Daoy (cell line): ENCODE measurements around the gene HELZ2. TPM values are rescaled to one million over a fixed set of nuclear protein-coding genes. Genes with fewer than 3 reads are reported as not detected.

ENCODE experiments used
- DNase-seq: peaks from one replicate; pipeline ENCODE4 v3.0.0-alpha.2; 2015; ENCODE audit warnings: low read depth
- total RNA-seq: library from RNA; depleted of rRNA; stranded (reverse); fragments of >200 nt; shearing (Covaris generic); gene quantifications from 2 replicates; pipeline ENCODE4 v1.2.3, GENCODE V29; 2014

Gene HELZ2
- total RNA-seq, 1 experiment from 2014 or later, result 19.2 TPM

GRCh38 chr20:63540417-63541186, 33.4 kb downstream of the HELZ2 start:
- no peak for DNase-seq

GRCh38 chr20:63539441-63540370, 34.3 kb downstream of the HELZ2 start:
- no peak for DNase-seq

GRCh38 chr20:63539092-63539430, 35.0 kb downstream of the HELZ2 start:
- no peak for DNase-seq

DNA sequence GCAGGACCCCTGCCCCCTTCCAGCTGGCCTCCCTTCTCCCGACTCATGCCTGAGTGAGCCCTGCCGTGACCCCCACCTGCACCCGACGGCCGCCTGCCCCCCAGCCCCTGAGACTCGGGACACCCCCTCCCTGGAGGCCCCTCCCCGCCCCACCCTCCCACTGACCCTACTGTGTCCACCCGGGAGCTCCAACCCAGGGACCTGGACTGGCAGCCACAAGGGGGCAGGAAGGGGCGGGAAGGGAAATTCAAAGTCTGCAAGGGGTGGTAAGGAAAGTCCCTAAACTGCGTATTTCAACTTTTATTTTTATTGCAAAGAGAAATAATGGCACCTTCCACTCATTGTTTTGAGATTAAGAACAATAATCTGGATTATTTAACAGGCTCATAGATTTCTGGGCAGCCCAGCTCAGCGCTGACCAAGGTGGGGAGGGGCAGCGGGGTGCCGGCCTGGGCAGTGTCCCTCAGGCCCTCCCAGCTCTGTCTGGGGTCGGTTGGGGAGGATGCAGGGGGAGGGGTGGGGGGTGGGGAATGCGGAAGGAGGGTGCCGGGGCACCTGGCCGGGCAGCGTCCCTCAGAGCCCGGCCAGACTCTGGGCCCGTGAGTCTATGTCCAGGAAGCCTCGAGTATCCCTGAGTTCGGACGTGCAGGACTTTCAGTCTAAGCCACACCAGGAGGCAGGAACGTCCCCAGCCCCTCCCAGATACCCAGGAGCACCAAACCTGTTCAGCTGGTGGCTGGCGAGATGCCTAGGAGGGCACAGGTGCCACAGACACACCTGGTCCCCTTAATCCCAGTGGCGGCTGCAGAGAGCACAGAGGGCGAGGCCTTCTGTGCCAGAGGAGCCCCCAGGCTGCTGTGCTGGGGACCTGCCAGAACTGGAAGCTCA, 35.6 kb downstream of the HELZ2 start:
- DNase-seq, result no peak

- peak; percentile 92 for DNase-seq
These were observed 36.4 kb downstream of the HELZ2 start for GRCh38 chr20:63537525-63538203.

GRCh38 chr20:63536997-63537524, 37.0 kb downstream of the HELZ2 start, which contains the start of gene PTK6:
TSS of gene PTK6 (minus strand) at chr20:63537376. CDS start at chr20:63537314, 62 bp downstream.
- no peak for DNase-seq

- DNase-seq, result peak; percentile 66
These were observed 37.6 kb downstream of the HELZ2 start for GRCh38 chr20:63536241-63536977.

GRCh38 chr20:63534831-63535651, 39.0 kb downstream of the HELZ2 start:
- no peak for DNase-seq

DNA sequence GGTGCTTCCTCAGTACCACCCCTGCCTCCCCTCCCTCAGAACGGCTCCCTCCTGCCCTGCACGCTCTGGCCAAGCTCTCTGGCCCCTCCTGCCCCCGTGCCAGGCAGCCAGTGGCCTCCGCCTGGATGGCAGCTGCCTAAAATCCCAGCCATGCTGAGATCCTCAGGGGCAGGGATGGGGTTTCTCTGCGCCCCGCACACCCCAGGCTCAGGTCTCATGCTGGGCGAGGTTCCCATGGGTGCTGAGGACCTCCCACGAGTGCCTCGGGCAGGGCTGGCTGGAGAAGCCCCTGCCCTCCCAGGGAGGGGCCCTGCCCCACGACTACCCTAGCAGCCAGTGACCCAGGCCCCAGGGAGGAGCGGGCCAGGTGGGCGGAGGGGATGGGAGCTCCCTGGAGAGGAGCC, 39.6 kb downstream of the HELZ2 start:
- DNase-seq, result no peak

GRCh38 chr20:63533871-63534393, 40.1 kb downstream of the HELZ2 start:
- no peak for DNase-seq

DNA sequence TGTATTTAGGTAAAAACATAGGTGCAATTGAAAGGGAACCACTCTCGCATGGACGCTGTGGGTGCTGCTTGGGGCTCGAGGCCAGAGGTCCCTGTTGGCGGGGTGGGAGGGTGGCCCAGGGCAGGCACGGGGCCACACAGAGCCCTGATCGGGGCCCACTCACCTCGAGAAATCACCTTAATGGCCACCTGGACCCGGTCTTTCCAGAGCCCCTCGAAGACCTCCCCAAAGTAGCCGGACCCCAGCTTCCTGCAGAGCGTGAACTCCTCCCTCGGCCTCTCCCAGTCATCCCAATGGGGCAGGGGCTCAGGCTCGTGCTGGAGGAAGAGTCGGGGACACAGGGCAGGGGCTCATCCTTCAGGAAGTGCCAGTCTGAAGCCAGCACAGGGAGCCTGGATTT, 40.7 kb downstream of the HELZ2 start:
- no peak for DNase-seq

GRCh38 chr20:63532449-63532971, 41.5 kb downstream of the HELZ2 start:
- DNase-seq, result no peak

GRCh38 chr20:63531686-63532448, 42.2 kb downstream of the HELZ2 start:
- DNase-seq, result no peak

GRCh38 chr20:63530788-63531160, 43.3 kb downstream of the HELZ2 start:
- DNase-seq, result no peak

DNA sequence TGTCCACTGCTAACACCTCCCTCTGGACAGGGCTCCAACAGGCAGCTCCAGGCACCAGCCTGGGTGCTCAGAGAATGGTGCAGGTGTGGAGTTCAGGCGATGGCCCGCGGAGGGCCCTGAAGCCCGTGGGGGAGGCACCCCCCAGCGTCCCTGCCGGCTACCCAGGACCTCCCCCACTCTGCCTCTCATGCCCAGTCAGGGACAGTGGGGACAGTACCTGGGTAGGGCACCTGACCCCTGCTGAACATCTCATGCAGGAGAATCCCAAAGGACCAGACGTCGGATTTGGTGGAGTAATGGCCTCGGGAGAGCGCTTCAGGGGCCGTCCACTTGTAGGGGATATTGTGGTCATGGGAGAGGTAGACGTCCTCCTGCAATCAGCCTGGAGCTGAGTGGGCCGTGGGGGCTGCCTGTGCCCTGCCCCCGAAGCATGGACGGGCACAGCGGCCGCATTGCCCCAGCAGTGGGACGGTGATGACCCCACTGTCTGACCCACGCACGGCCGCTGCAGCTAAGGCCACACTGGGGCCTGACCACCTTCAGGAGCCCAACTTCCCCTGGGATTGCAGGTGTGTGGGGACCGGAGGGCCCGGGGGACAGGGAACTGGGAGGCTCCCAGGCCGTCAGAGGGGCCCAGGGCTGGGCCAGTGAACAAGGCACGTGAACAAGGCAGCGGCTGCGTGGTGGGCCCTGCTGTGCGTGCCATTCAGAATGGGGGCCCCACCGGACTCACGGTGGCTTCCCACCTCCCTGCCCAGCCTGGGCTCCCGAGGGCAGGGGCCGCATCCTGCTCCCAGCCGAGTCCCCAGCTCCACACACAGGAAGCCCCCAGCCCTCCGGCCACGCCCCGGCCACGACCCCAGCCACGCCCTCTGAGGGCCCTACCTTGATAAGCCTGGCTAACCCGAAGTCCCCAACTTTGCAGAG, 43.9 kb downstream of the HELZ2 start:
- no peak for DNase-seq

DNA sequence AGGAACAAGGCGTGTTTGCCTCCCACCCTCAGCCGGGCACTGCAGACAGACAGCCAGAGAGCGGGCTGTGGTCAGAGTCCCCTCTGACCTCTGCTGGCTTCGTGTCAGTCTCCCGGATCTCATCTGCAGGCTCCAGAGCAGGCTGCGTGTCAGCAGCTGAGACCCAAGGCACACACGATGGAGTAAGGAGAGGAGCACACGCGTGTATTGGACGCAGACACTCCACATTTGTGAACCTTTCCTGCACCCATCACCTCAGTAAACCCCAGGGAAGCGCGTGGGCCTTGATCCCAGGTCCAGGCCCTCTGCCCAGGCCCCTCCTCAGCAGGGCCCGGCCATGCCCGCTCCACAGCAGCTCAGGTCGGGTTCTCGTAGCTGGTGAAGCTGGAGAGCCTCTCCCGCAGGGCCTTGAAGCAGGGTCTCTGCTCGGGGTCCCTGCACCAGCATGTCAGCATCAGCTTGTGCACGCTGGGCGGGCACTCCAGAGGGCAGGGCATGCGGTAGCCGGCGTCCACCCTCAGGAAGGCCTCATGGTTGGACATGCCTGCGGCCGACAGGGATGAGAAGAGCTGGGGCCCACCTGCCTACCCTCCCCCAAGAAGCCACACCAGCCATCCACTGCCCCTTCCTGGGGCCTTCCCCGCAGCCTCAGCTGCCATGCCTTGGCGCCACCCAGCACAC, 44.7 kb downstream of the HELZ2 start:
- DNase-seq, result no peak
